GM21528 (cell line): ENCODE measurements around the gene ESF1.

Source experiments
- ATAC-seq: cut with Tn5 transposase; IDR thresholded peaks from one replicate; pipeline ENCODE4 v1.9.1; 2021; ENCODE audit warnings: mild to moderate bottlenecking, moderate library complexity; ENCODE audit not compliant: unreplicated experiment, low FRiP score

ESF1 gene

DNA sequence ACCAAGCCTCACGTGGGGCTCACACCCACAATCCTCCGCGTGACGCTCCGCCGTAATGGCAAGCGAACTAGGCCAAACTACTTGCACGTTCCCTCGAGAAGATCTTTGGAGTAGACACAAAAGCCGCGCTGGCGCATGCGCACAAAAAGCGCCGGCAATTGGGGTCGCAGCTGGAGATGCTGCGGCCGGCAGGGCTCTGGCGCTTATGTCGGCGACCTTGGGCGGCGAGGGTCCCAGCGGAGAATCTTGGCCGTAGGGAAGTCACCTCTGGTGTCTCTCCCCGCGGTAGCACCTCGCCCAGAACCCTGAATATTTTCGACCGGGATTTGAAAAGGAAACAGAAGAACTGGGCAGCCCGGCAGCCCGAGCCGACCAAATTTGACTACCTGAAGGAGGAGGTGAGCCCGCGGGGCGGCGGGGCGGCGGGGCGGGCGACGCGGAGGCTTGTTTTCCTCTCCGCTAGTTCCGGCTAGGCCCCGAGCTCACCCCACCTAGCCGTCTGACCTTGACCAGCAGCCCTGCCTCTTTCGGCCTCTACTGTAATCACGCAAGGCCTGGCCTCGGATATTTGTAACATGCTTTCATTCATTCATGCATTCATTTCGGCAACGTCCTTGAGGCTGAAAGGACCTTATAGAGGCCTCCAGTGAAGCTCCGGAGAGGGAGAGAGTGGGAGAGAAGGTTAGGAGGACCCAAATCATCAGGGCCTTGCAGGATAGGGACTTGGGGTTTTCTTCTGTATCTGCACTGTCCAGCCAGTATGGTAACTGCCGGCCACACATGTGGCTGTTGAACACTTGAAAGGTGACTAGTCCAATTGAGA lies at the start of gene ESF1, which contains the start of gene NDUFAF5:
ESF1 (minus strand) TSS at position 27 of the 823 bp plus-strand sequence. CDS start 1,779 bp downstream, outside the sequence.
NDUFAF5 (plus strand) TSS at position 136 of the 823 bp plus-strand sequence; CDS start at position 177, 41 bp downstream.
- ATAC-seq, result peak; percentile 94

GRCh38 chr20:13831476-13831875 lies 46.8 kb upstream of the ESF1 start:
- no peak for ATAC-seq

GRCh38 chr20:13825465-13825864 lies 40.7 kb upstream of the ESF1 start:
- ATAC-seq, result no peak

- no peak for ATAC-seq
Observed at GRCh38 chr20:13824459-13824858, 39.7 kb upstream of the ESF1 start.

GRCh38 chr20:13822459-13822858 lies 37.7 kb upstream of the ESF1 start:
- ATAC-seq, result no peak

DNA sequence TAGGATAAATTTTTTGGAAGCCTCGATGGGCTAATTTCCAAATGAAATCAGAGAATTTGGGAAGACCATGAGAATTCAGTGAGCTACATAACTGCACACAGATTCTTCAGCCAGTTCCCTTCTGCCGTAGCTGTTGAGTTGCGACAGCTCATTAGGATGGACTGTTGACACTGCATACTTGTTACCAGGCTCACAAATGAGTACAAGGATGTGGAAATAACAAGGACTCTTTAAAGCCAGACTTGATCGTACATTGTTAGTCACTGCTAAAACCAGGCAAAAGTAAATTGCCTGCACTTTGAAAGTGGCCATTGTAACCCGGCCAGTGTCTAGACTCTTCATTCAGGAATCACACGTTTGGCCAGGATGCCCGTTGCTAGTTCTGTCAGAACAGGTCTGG lies 37.2 kb upstream of the ESF1 start:
- no peak for ATAC-seq

DNA sequence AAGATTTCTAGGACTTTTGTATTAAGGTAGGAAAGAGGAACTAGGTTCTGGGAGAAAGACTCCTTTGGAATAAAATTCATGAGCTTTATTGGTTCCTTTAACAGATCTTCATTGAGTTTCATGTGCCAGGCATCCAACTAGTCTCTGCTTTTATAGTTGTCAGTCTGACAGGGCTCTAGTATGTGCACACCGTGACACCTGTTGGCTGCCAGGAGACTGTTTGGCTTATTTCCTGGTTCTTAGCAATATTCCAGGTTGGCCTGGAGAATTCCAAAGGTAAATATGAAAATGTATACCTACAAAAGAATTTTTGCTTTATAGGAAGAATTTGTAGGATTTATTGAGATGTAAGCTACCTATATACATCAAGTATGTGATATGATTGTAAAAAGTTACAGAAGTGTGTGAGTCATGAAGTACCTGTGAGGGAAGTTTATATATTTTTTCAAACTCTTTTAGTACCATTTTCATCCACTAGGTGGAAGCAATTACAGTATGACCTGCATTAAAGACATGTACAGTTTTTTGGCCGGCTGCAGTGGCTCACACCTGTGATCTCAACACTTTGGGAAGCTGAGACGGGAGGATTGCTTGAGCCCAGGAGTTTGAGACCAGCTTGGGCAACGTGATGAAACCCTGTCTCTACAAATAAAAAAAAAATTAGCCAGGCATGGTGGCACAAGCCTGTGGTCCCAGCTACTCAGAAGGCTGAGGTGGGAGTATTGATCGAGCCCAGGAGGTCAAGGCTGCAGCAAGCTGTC lies 35.3 kb upstream of the ESF1 start:
- peak; percentile 77 for ATAC-seq

GRCh38 chr20:13817342-13817741 lies 32.6 kb upstream of the ESF1 start:
- ATAC-seq, result no peak

GRCh38 chr20:13816757-13817156 lies 32.0 kb upstream of the ESF1 start:
- ATAC-seq, result no peak

DNA sequence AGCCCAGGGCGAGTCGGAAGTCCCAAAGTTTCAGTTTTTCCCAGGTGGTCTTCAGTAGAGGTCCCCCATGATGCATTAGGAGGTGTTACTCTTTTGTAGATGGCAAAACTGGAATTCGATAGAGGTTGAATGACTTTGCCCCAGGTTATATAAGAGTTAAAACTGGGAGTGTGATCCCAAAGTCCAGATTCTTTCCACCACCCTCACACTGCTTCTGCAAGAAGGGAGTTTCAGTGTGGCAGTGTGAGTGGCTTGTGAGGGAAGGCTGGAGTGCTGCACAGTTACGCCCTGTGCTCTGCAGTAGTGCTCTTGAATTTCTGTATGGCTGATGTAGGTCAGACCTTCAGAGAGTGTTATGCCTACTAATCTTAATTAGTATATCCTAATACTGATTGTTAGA lies 30.0 kb upstream of the ESF1 start:
- no peak for ATAC-seq

GRCh38 chr20:13813910-13814309 lies 29.2 kb upstream of the ESF1 start:
- no peak for ATAC-seq

GRCh38 chr20:13810446-13810845 lies 25.7 kb upstream of the ESF1 start:
- no peak for ATAC-seq

GRCh38 chr20:13809855-13810254 lies 25.1 kb upstream of the ESF1 start:
- no peak for ATAC-seq

GRCh38 chr20:13809373-13809772 lies 24.7 kb upstream of the ESF1 start:
- no peak for ATAC-seq

- no peak for ATAC-seq
Observed at GRCh38 chr20:13800728-13801134, 16.0 kb upstream of the ESF1 start.

- no peak for ATAC-seq
Observed at GRCh38 chr20:13799974-13800373, 15.3 kb upstream of the ESF1 start.

- ATAC-seq, result no peak
Observed at GRCh38 chr20:13799040-13799439, 14.3 kb upstream of the ESF1 start.

DNA sequence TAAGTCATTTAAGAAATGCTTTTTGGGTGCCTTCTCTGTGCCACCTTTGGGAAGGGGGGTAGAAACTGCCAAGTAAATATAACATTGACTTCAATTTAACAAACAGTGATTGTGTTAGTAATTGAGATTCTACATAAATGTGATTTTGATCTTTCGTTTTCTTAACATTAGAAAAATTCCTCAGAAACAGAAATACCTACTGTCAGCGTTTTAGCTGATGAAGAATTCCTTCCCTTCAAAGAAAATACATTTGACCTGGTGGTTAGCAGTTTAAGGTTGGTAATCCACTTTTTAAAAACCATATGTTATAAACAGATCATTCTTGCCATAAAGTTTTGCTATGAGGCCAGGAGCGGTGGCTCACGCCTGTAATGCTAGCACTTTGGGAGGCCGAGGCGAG lies 9.9 kb upstream of the ESF1 start:
- no peak for ATAC-seq

DNA sequence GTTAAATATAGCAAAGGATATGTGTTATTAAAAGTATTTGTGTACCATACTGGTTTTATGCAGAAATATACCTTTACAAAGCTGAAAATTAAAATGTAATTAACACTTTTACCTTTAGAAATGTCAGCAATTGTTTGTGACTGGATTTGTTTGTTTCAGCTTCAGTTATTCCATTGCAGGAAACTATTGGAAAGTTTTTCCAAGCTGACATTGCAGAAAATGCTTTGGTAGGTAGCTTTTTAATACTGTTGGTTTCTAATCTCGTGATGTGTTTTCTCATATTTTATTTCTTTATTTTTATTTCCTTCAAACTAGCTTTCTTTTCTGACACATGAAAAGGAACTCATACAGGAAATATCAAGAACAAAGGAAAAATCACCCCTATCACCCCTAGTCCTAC lies 8.3 kb upstream of the ESF1 start:
- no peak for ATAC-seq

DNA sequence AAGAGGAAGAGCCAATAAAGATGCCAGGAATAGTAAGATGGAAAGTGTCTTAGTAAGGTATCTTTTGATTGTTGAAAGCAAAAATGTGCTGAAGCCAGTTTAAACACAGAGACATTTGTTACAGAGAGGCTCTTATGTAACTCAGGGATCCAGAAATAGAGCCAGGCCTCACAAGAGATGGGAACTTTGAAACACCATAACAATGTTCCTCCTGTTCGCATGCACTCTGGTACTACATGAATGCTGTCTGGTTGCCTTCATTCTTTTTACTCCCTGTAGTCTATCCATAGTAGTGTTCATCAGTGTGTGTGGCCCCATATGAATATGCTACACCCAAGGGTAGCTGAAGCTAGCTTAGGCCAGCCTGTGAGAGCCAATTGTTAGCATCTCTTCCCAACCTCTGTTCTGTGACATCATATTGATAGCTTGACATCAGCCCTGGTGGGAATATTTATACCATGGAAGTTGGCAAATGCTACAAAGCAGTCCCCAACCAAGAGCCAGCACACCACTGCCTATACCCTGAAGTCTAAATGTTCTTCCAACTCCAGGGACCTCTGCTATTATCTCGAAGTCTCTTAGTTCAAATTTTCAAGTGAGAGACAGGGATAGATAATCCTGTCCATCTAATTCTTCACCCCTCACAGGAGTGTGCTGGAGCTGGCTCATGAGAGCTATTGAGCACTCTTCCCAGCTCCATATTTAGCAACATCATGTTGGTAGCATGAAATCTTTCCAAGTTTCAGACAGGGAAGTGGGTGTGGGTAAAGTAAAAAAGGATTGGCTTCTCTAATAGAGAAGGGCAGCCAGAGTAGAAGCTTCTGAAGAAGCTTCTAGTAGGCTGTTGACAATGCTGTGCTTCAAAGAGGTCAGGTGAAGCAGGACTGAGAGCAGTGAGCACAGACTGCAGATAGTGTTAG lies 7.1 kb upstream of the ESF1 start:
- ATAC-seq, result no peak

GRCh38 chr20:13790708-13791107 lies 6.0 kb upstream of the ESF1 start:
- ATAC-seq, result no peak
